HG03457 (cell line): Measurements from ENCODE around the gene PSMB4.
"Not testable (repeated sequence)": the region's sequence is repeated elsewhere in the genome, so short reads cannot be mapped to it uniquely, and the experiment has no call there.

ENCODE experiments used
- ATAC-seq: cut with Tn5 transposase; IDR thresholded peaks from one replicate; pipeline ENCODE4 v1.9.1; 2021; ENCODE audit warnings: moderate number of reproducible peaks; ENCODE audit not compliant: unreplicated experiment

The PSMB4 gene

GRCh38 chr1:151437396-151437795 is 38.0 kb downstream of the PSMB4 start:
- ATAC-seq = not testable (repeated sequence)

GRCh38 chr1:151443846-151444782 is 44.7 kb downstream of the PSMB4 start:
- peak; percentile 78 for ATAC-seq

DNA sequence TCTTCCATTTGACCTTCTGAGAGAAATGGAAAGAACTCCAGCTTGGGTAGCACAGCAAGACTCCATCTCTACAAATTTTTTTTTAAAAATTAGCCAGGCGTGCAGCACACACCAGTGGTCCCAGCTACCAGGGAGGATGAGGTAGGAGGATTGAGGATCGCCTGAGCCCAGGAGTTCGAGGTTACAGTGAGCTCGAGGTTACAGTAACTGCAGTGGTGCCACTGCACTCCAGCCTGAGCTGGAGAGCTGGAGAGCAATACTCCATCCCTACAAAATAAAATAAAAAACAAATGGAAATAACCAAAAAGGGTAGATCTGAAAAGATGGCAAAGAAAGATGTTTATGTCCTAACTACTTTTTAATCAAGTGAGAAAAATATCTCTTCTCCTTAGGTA is 45.4 kb downstream of the PSMB4 start:
- no peak for ATAC-seq

DNA sequence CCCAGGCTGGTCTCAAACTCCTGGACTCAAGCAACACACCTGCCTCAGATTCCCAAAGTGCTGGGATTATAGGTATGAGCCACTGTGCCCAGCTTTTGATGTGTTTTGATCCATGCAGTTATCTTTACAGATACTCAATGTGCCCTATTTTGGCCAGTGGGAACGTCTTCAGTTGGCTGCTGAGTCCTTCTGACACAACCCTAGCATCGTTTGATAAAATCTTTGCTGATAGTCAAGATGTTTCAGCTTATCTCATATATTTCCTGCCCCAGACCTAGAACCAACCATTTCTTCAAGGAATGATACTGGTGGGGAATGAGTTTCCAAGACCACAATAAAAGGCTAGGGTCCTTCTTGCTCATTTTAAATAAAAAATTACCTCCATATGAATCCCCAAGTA is 48.3 kb downstream of the PSMB4 start:
- no peak for ATAC-seq
